Stimulated activated CD8-positive, alpha-beta memory T cell treated with anti-CD3 and anti-CD28 coated beads, Interleukin-4, amount 100 ng/mL, for 24 hours (primary cell): Measurements from ENCODE around the gene COA5.

Experiments
- DNase-seq: peaks from one replicate; pipeline ENCODE4 v3.0.0-alpha.2; 2020; ENCODE audit warnings: low read depth

COA5 gene

GRCh38 chr2:98571796-98572195 is 36.5 kb downstream of the COA5 start:
- no peak for DNase-seq

- DNase-seq = no peak
Observed at GRCh38 chr2:98571121-98571701, 37.1 kb downstream of the COA5 start.

DNA sequence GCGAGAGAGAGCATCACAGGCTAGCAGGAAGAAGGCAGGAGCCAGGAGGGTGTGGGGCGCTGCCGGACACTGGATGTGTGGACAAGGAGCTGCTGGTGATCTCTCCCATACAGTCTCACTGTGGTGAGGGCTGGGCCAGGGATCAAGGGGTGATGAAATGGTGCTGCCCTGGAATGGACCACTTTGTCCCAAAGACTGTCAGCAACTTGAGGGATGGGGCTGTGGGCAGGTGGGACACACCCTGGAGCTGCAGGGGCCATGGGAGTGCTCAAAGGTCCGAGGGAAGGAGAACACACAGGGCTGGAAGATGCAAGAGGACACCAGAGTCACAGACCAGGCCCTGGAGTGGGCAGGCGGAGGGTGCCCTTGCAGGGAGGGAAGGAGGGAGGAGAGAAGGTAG is 38.0 kb downstream of the COA5 start:
- DNase-seq = no peak

GRCh38 chr2:98569915-98570314 is 38.4 kb downstream of the COA5 start:
- no peak for DNase-seq

- DNase-seq = peak; percentile 59
Observed at GRCh38 chr2:98569197-98569793, 39.0 kb downstream of the COA5 start.

- DNase-seq = no peak
Observed at GRCh38 chr2:98568161-98568956, 40.0 kb downstream of the COA5 start.

DNA sequence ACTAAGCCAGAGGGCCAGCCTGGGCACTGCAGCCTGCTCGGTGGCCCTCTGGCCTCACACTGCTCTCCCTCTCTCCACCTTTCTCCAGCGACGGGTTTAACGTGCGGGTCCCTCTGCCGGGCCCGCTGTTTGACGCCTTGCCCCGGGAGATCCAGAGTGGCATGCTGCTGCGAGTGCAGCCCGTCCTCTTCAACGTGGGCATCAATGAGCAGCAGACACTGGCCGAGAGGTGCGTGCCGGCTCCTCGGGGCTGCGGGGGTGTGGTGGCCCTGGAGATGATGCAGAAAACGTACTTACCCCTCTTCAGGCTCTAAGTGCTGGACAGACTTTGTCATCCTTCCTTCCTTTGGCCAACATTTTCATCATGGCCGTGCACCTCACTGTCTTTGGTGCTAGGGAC is 42.4 kb downstream of the COA5 start:
- no peak for DNase-seq

- no peak for DNase-seq
Observed at GRCh38 chr2:98565286-98565860, 42.9 kb downstream of the COA5 start.

GRCh38 chr2:98564541-98565132 is 43.7 kb downstream of the COA5 start:
- no peak for DNase-seq

DNA sequence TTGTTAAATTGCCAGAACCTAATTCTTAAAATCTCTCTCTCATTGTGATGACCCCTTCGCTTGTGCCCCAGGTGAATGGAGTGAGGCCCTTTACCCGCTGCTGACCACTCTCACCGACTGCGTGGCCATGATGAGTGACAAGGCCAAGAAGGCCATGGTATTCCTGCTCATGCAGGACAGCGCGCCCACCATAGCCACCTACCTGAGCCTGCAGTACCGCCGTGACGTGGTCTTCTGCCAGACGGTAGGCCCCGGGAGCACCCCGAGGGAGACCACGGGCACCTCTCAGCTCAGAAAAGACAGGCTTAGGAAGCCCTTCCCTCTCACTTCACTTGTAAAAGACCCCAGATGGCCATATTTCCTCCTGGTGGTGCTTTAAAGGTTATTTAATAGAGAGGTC is 44.9 kb downstream of the COA5 start:
- DNase-seq = no peak

DNA sequence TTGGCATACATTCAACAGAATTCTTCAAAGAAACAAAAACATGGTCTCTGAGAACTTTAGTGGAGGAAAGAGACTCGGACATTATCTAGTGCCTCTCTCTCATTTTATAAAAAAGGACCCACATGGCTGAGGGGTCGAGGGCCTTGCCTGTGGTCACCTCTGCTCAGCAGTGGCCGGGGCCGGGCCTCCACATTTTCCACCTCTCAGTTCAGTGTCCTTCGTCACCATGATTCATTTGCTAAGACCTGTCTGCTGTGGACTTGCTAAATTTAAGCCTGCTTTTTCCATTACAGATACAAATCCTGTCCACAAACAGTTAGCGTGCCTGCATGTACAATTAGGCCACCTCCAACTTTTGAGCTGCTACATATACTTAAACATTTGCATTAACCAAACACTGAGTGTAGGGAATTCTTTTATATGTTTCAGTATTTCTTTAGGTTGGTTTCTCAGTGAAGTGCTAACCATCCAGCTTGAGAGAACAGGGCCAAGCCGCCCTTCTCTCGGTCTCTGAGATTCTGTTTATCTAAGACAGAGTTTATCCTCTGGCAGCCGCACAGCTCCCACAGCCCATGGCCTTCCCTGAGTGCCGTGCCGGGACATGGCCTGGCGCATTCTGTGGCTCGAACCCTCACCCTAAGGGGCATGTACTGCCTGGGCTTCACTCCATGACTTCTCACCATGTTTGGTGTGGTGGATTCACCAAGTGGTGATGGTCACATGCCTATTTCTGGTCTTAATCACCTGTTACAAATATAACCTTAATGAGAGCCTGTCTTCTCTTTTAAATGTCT is 46.2 kb downstream of the COA5 start:
- DNase-seq = no peak

- no peak for DNase-seq
Observed at GRCh38 chr2:98561018-98561417, 47.3 kb downstream of the COA5 start.

DNA sequence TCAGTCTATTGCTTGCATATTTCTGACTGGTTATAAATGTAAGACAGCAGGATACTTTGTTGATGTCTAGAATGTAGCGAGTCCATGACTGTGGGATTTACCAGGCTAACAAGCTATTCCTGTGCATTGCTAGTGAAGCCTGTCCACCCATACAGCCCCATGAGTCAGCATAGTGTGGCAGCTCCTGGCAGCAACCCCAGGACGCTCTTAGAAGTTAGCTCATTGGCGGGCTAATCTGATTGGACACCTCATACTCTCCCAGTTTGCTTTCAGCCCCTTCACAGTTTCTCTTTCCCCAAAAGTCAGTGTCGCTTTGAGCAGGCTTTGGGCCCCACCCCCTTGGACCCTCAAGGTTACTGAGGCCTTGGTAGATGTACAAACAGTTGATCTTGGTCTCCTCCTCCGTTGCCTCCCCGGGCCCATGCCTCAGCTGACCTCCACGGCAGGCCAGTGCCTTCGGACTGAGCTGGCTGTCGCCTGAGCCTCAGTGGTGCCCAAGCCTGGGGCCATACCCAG is 48.0 kb downstream of the COA5 start:
- no peak for DNase-seq

DNA sequence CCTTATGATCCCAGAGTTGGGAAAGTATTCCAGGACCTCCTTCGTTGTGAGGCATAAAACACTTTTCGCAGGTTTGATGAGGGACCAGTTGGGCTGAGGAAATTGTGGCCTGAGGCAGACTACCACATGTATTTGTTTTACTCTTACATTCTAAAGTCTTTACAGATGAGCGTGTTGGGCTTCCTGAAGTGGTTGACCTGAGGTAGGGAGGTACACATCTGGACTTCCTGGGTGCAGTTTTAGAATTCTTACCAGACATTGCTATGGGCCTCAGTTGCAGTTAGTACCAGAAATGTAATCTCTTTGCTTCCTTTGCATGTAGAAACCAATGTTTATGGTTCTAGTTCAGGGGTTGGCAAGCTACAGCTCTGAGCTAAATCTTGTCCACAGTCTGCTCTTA is 48.7 kb downstream of the COA5 start:
- no peak for DNase-seq

GRCh38 chr2:98558852-98559530 is 49.3 kb downstream of the COA5 start:
- DNase-seq = no peak

GRCh38 chr2:98556344-98557033 is 51.8 kb downstream of the COA5 start:
- no peak for DNase-seq

- DNase-seq = no peak
Observed at GRCh38 chr2:98555696-98556095, 52.6 kb downstream of the COA5 start.

DNA sequence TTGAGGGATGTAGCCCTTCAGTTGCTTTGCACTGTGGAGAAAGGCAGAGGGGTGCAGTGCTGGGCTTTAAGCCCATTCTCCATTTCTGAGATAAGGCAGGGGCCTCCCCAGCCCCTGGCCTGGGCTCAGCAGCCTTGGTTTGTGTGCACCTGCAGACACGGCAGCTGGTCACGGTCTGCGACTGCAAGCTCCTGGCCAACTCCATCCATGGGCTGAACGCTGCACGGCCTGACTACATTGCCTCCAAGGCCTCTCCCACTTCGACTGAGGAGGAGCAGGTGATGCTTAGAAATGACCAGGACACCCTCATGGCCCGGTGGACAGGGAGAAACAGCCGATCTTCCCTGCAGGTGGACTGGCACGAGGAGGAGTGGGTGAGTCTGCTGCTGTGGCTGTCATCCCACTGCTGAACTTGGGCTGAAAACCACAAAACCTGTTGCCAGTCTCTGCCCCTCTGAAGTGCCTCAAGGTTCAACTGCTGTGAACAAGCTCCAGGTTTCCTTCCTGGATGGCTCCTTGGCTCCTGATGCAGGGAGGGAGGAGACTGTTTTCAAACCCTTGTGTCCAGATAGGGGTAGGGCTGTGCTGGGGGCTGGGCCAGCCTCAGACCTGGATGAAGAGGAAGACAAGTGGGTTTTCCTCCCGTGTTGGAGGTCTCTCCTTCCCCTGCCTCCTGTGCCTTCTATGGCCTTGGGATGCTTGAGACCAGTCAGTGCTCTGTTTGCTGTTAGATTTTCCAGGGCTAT is 54.0 kb downstream of the COA5 start:
- DNase-seq = no peak

GRCh38 chr2:98552499-98553179 is 55.7 kb downstream of the COA5 start:
- DNase-seq = no peak
